Putamen (tissue), 1 donor: Measurements from ENCODE around the gene RPL27.
"Not testable (repeated sequence)": the region's sequence is repeated elsewhere in the genome, so short reads cannot be mapped to it uniquely, and the experiment has no call there.

Source experiments
- DNase-seq: peaks from one replicate; pipeline ENCODE4 v3.0.0-alpha.2; 2016; ENCODE audit warnings: low spot score

RPL27 gene

GRCh38 chr17:42993913-42994312, 4.3 kb upstream of the RPL27 start:
- DNase-seq = not testable (repeated sequence)

GRCh38 chr17:42997390-42997983, 732 bp upstream of the RPL27 start:
- DNase-seq = no peak

- no peak for DNase-seq
Measured at GRCh38 chr17:42999003-42999525, 845 bp downstream of the RPL27 start.

DNA sequence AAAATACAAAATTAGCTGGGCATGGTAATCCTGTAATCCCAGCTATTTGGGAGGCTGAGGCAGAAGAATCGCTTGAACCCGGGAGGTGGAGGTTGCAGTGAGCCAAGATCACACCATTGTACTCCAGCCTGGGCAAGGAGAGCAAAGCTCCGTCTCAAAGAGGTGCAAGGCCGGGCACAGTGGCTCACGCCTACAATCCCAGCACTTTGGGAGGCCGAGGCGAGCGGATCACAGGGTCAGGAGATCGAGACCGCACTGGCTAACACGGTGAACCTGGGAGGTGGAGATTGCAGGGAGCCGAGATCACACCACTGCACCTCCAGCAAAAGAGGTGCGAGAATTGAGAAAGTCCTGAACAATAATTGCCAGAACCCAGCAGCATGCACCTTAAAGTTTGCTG, 2.7 kb downstream of the RPL27 start:
- DNase-seq = not testable (repeated sequence)

DNA sequence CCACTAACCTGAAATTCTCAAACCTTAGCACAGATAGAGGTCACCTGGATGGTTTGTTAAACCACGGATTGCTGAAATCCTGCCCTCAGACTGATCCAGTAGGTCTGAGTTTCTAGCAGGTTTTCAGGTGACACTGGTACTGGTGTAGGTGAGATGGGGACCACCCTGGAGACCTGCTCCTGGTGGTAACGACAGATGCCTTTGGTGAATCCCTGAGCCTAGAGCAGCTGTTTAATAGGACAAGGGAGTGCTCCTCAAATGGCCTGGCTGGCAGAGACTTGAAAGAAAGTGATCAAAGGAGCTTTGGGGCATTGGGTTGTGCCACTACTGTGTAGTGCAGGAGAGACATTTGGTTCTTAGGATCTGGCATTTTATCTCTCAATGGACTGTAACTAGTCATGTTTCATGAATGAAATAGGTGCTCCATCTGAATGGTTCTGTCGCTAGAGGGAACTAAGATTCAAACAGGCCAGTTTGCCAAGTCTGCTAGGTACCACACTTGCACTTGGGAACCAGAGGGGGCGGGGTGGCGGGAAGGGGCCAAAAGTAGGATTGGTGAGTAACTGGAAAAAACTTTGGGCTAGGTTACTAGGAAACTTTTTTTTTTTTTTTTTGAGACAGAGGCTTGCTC, 5.4 kb downstream of the RPL27 start:
- no peak for DNase-seq

- DNase-seq = no peak
Measured at GRCh38 chr17:43006639-43007551, 8.7 kb downstream of the RPL27 start, which contains the start of gene IFI35. TSS of gene IFI35 (plus strand) at chr17:43006784. CDS start at chr17:43006948, 164 bp downstream.

- no peak for DNase-seq
Measured at GRCh38 chr17:43010667-43011308, 12.6 kb downstream of the RPL27 start.

DNA sequence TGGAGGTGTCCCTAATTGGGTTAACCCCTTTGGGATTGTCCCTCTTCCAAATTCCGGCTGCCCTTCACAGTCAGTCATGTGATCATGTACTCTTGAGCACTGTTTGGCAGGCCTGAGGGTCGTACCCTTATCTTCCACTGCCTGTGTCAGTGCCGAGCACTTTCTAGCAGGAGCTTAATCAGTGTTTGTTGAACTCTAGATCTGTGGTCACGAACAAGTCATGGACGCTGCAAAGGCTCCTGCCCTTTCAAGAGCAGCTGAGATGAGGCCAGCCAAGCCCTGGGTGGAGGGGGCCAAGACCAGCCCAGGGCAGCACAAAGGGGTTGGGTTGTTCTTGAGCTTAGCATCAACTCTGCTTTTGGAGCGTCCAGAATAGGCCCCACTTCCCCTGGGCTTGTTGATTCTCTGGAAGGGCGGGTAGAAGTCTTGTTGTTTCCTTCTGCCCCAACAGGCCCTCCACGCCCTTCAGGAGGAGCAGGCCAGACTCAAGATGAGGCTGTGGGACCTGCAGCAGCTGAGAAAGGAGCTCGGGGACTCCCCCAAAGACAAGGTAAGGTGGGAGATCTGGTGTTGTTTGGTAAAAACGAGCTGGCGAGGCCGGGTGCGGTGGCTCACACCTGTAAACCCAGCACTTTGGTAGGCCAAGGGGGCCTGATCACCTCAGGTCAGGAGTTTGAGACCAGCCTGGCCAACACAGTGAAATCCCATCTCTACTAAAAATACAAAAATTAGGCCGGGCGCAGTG, 13.7 kb downstream of the RPL27 start:
- no peak for DNase-seq

- no peak for DNase-seq
Measured at GRCh38 chr17:43013296-43013695, 15.1 kb downstream of the RPL27 start.

GRCh38 chr17:43014020-43014648, 15.9 kb downstream of the RPL27 start:
- DNase-seq = no peak

- DNase-seq = no peak
Measured at GRCh38 chr17:43014649-43015542, 16.7 kb downstream of the RPL27 start.

DNA sequence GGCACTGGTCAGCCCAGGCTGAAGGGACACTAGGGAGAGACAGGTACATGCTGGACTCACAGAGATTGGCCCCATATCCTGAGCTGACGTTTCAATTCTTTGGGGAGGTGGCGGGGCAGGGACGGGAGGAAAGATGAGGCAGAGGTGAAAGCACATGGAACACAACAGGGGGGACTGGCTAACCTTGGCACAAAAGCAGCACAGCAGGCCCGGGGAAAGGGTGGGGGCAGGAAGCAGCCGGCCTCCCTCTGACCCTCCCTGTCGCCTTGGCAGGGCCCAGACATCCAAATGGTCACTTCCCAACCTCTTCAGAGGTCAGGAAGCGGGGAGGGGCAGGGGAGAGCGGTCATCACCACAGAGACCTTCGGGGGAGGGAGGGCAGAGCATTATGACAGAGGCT, 17.4 kb downstream of the RPL27 start:
- no peak for DNase-seq

GRCh38 chr17:43016216-43016615, 18.0 kb downstream of the RPL27 start:
- DNase-seq = no peak

DNA sequence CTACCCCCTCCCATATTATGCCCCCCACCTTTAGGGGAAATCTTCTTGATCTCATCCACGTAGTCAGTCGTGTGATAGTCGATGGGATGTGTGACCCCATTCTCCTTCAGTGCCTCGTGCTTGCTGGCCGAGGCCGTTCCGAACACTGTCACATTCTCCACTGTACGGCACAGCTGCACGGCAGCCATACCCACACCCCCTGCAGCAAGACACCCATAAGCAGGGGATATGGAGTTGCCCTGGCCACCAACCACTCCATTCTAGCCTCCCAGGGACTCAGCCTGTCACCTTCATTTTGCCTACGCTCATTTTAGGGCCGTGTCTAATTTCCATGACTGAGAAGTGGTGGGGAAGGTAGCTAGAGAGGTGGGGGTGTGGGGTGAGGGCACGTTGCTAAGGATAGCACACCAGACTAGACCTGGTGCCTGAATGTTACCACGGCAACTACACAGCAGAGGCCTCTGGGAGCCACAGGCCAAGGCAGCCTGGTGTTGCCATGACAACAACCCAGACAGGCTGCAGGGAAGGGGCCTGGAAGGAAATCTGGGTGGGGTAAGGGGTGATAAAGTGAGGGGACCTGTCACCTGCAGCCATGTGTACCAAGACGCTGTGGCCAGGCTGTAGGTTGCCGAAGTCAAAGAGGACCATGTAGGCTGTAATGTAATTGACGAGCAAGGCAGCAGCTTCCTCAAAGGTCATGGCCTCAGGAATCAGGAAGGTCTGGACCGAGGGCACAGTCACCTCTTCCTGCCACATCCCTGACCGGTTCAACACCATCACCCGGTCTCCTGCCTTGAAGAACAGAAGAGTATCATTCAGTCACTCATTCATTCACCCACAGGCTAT, 20.0 kb downstream of the RPL27 start:
- DNase-seq = peak; percentile 78

DNA sequence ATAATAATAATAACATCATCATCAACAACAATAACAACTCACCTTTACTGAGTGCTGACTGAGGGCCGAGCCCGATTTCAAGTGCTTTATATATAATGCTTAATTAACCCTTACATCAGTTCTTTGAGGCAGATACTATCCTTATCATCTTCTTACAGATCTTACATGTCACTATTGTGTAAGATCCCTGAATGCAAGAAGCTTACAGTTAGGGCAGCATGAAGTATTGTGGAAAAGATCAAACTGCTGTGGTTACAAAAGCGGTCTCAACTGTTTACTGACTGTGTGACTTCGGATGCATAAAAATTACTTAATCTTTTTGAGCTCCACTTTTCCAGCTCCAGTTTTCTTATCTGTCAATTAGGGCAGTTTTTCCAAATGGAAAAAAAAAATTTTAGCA, 20.7 kb downstream of the RPL27 start:
- DNase-seq = no peak

GRCh38 chr17:43019418-43019817, 21.2 kb downstream of the RPL27 start:
- no peak for DNase-seq

- no peak for DNase-seq
Measured at GRCh38 chr17:43020030-43020621, 21.9 kb downstream of the RPL27 start.
